Measurements from ENCODE around the gene FAM162A.
A peak's percentile ranks its signal among the peaks of the same experiment; 100 is the strongest.

The FAM162A gene

DNA sequence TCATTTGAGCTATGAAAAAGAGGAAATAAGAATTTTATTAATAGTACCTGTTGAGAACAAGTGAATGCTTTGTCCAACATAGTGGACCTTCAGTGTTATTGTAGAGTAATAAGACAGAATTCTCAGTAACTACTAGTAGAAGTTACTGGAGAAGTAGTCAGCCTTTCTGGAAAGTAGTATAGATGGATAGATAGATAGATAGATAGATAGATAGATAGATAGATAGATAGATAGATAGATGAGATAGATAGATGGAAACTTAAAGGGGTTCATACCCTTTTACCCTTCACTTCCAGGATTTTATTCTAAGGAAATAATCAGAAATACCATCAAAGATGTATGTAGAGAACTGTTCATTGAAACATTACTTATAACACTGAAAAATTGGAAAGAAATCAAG is 5.2 kb downstream of the FAM162A start:
- no peak for TF ChIP-seq POLR2A (IDR thresholded peaks at IDR 0.05; ENCODE audit: low read depth, low read length)
- TF ChIP-seq TAF1 (IDR thresholded peaks at IDR 0.05; ENCODE audit: borderline replicate concordance, low read depth, low read length), result no peak
- TF ChIP-seq POLR2AphosphoS5 (IDR thresholded peaks at IDR 0.05; ENCODE audit: low read depth, low read length), result no peak
- no peak for FAIRE-seq
- no peak for DNase-seq (ENCODE audit: insufficient read length)

- FAIRE-seq (no peak), DNase-seq (ENCODE audit: insufficient read length) (no peak)
- no peak for TF ChIP-seq POLR2A (IDR thresholded peaks at IDR 0.05; ENCODE audit: low read depth, low read length)
- no peak for TF ChIP-seq TAF1 (IDR thresholded peaks at IDR 0.05; ENCODE audit: borderline replicate concordance, low read depth, low read length)
- no peak for TF ChIP-seq POLR2AphosphoS5 (IDR thresholded peaks at IDR 0.05; ENCODE audit: low read depth, low read length)
These were observed 5.9 kb downstream of the FAM162A start for GRCh38 chr3:122389892-122390291.

GRCh38 chr3:122390665-122391064 is 6.7 kb downstream of the FAM162A start:
- TF ChIP-seq POLR2A (IDR thresholded peaks at IDR 0.05; ENCODE audit: low read depth, low read length) (no peak), POLR2AphosphoS5 (IDR thresholded peaks at IDR 0.05; ENCODE audit: low read depth, low read length) (no peak)
- FAIRE-seq, result no peak
- no peak for DNase-seq (ENCODE audit: insufficient read length)

- FAIRE-seq (no peak), DNase-seq (ENCODE audit: insufficient read length) (no peak)
- TF ChIP-seq POLR2AphosphoS5 (IDR thresholded peaks at IDR 0.05; ENCODE audit: low read depth, low read length) (no peak), POLR2A (IDR thresholded peaks at IDR 0.05; ENCODE audit: low read depth, low read length) (no peak), TAF1 (IDR thresholded peaks at IDR 0.05; ENCODE audit: borderline replicate concordance, low read depth, low read length) (no peak)
These were observed 7.9 kb downstream of the FAM162A start for GRCh38 chr3:122391681-122392446.

GRCh38 chr3:122392868-122393844 is 9.2 kb downstream of the FAM162A start:
- peak; percentile 84 for FAIRE-seq
- no peak for DNase-seq (ENCODE audit: insufficient read length)
- no peak for TF ChIP-seq TAF1 (IDR thresholded peaks at IDR 0.05; ENCODE audit: borderline replicate concordance, low read depth, low read length)
- no peak for TF ChIP-seq POLR2AphosphoS5 (IDR thresholded peaks at IDR 0.05; ENCODE audit: low read depth, low read length)
- TF ChIP-seq POLR2A (IDR thresholded peaks at IDR 0.05; ENCODE audit: low read depth, low read length), result no peak

- TF ChIP-seq TAF1 (IDR thresholded peaks at IDR 0.05; ENCODE audit: borderline replicate concordance, low read depth, low read length), result no peak
- no peak for TF ChIP-seq POLR2A (IDR thresholded peaks at IDR 0.05; ENCODE audit: low read depth, low read length)
- no peak for TF ChIP-seq POLR2AphosphoS5 (IDR thresholded peaks at IDR 0.05; ENCODE audit: low read depth, low read length)
- no peak for DNase-seq (ENCODE audit: insufficient read length)
- peak; percentile 57 for FAIRE-seq
These were observed 10.2 kb downstream of the FAM162A start for GRCh38 chr3:122394173-122394572.

- no peak for FAIRE-seq
- TF ChIP-seq POLR2A (IDR thresholded peaks at IDR 0.05; ENCODE audit: low read depth, low read length) (no peak), TAF1 (IDR thresholded peaks at IDR 0.05; ENCODE audit: borderline replicate concordance, low read depth, low read length) (no peak), POLR2AphosphoS5 (IDR thresholded peaks at IDR 0.05; ENCODE audit: low read depth, low read length) (no peak)
- DNase-seq (ENCODE audit: insufficient read length), result no peak
These were observed 11.6 kb downstream of the FAM162A start for GRCh38 chr3:122395582-122395981.

GRCh38 chr3:122396511-122396910 is 12.5 kb downstream of the FAM162A start:
- DNase-seq (ENCODE audit: insufficient read length), result no peak
- no peak for FAIRE-seq
- TF ChIP-seq TAF1 (IDR thresholded peaks at IDR 0.05; ENCODE audit: borderline replicate concordance, low read depth, low read length) (no peak), POLR2A (IDR thresholded peaks at IDR 0.05; ENCODE audit: low read depth, low read length) (no peak)

DNA sequence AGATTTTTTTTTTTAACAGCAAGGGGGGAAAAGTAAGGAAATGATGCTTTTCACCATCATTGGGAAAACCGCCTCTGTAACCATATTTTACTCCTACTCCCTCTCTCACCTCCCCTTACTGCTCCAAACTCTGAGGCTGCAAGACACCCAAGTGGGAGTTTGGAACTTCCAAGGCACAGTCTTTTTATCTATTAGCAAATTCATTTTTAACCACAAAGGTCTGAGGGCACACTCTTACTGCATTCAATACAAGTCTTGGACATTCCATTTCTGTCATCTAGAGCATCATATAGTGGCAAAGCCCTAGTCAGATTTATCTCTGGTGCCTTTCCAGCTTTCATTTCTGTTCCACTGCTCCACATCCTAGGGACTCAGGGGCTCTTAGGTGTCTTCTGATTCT is 13.2 kb downstream of the FAM162A start:
- TF ChIP-seq TAF1 (IDR thresholded peaks at IDR 0.05; ENCODE audit: borderline replicate concordance, low read depth, low read length) (no peak), POLR2AphosphoS5 (IDR thresholded peaks at IDR 0.05; ENCODE audit: low read depth, low read length) (no peak), POLR2A (IDR thresholded peaks at IDR 0.05; ENCODE audit: low read depth, low read length) (no peak)
- no peak for FAIRE-seq
- no peak for DNase-seq (ENCODE audit: insufficient read length)

DNA sequence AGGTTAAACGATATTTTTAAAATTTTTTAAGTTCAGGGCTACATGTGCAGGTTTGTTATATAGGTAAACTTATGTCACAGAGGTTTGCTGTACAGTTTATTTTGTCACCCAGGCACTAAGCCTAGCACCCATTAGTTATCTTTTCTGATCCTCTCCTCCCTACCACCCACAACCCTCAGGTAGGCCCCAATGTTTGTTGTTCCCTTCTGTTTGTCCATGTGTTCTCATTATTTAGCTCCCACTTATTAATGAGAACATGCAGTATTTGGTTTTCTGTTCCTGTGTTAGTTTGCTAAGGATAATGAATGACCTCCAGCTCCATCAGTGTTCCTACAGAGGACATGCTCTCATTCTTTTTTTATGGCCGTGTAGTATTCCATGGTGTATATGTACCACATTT is 14.9 kb downstream of the FAM162A start:
- DNase-seq (ENCODE audit: insufficient read length) (no peak), FAIRE-seq (no peak)
- no peak for TF ChIP-seq TAF1 (IDR thresholded peaks at IDR 0.05; ENCODE audit: borderline replicate concordance, low read depth, low read length)
- no peak for TF ChIP-seq POLR2AphosphoS5 (IDR thresholded peaks at IDR 0.05; ENCODE audit: low read depth, low read length)
- TF ChIP-seq POLR2A (IDR thresholded peaks at IDR 0.05; ENCODE audit: low read depth, low read length), result no peak

DNA sequence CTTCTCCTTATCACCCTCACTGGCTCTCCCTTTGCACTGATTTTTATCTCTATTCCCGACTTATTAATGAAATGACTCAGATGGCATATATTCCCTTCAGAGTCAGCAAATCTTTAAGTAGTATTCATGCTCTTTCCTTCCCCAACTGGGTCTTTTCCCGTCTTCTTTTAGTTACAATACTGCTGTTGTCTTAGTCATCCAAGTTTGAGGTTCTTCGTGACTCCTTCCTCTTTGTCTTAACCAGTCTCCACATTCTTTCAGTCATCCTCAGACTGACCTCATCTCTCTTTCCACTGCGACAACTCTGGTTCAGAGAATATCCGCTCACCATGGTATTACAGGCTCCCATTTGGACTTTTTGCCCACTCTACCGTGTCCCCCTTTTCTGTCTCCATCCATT is 19.5 kb downstream of the FAM162A start:
- DNase-seq (ENCODE audit: insufficient read length) (no peak), FAIRE-seq (no peak)
- TF ChIP-seq TAF1 (IDR thresholded peaks at IDR 0.05; ENCODE audit: borderline replicate concordance, low read depth, low read length) (no peak), POLR2A (IDR thresholded peaks at IDR 0.05; ENCODE audit: low read depth, low read length) (no peak), POLR2AphosphoS5 (IDR thresholded peaks at IDR 0.05; ENCODE audit: low read depth, low read length) (no peak)

Measured in GM12892 (cell line).